H1 (cell line): ENCODE results near the gene PSMC3IP. TPM values are rescaled to one million over a fixed set of nuclear protein-coding genes. Genes with fewer than 3 reads are reported as not detected.
A peak's percentile ranks its signal among the peaks of the same experiment; 100 is the strongest.

Source experiments
- BACH1 ChIP-seq: IDR thresholded peaks from 2 replicates; pipeline ENCODE4 v1.6.1; 2012; ENCODE audit warnings: low read length, improper control_type of control experiment
- CEBPB ChIP-seq: IDR thresholded peaks from 2 replicates; pipeline ENCODE4 v1.6.1; 2012; ENCODE audit warnings: low read depth, low read length
- E2F6 ChIP-seq: IDR thresholded peaks from 2 replicates; pipeline ENCODE4 v1.6.1; 2012; ENCODE audit warnings: inconsistent platforms
- EZH2 ChIP-seq: fragments of 200-600 bp; sonication (generic); IDR thresholded peaks from 2 replicates; pipeline ENCODE4 v1.7.1; 2012; ENCODE audit warnings: low read depth, mild to moderate bottlenecking, moderate library complexity, low read length, inconsistent platforms; ENCODE audit not compliant: severe bottlenecking
- RNF2 ChIP-seq: fragments of 200-900, 300-1000 bp; sonication (generic); IDR thresholded peaks from 2 replicates; pipeline ENCODE4 v1.7.1; 2016; ENCODE audit warnings: borderline replicate concordance, low read depth, mild to moderate bottlenecking, antibody characterized with exemption, low read length; ENCODE audit not compliant: poor library complexity, severe bottlenecking; ENCODE audit errors: missing control alignments
- RXRA ChIP-seq: IDR thresholded peaks from 2 replicates; pipeline ENCODE4 v1.6.1; 2011; ENCODE audit warnings: low read depth, mild to moderate bottlenecking, low read length, moderate library complexity; ENCODE audit not compliant: insufficient read depth
- SAP30 ChIP-seq: fragments of 300-600 bp; sonication (generic); IDR thresholded peaks from 2 replicates; pipeline ENCODE4 v1.7.1; 2012; ENCODE audit warnings: low read length, moderate library complexity, mild to moderate bottlenecking, inconsistent platforms; ENCODE audit not compliant: insufficient read depth, insufficient replicate concordance
- SIN3A ChIP-seq, 2 experiments: IDR thresholded peaks in 1 of 2; conservative IDR thresholded peaks in 1 of 2; 2 replicates each; pipeline ENCODE4 v1.6.1; 2011 to 2012; ENCODE audit warnings: low read length in 2 of 2, improper control_type of control experiment in 1 of 2, low read depth in 1 of 2, mild to moderate bottlenecking in 1 of 2
- SIX5 ChIP-seq: IDR thresholded peaks from 2 replicates; pipeline ENCODE4 v1.6.1; 2011; ENCODE audit warnings: mild to moderate bottlenecking, low read depth, low read length
- SP2 ChIP-seq: IDR thresholded peaks from 2 replicates; pipeline ENCODE4 v1.6.1; 2012; ENCODE audit warnings: mild to moderate bottlenecking, low read length, inconsistent platforms
- TAF1 ChIP-seq: IDR thresholded peaks from 2 replicates; pipeline ENCODE4 v1.6.1; 2011; ENCODE audit warnings: mild to moderate bottlenecking, low read depth, low read length
- polyA plus RNA-seq, 7 experiments: library from polyadenylated mRNA; depleted of rRNA in 3 of 7; stranded (reverse) in 5 of 7; unstranded in 2 of 7; fragments of >200 nt in 5 of 7; fragments of 200-250 nt in 2 of 7; gene quantifications; 1 replicate in 5 of 7; 2 replicates in 1 of 7; 4 replicates in 1 of 7; pipeline versions ENCODE4 v1.2.1 to v1.2.3, GENCODE V29; 2011 to 2013; ENCODE audit warnings: missing spikeins in 2 of 7, mixed read lengths in 2 of 7
- total RNA-seq: library from RNA; stranded (reverse); fragmentation: NEBNext Ultra II Directional; extraction: Animal tissue kit (Norgen Biotek cat#: 25700); gene quantifications from 2 replicates; pipeline ENCODE4 v1.2.1, GENCODE V29; 2021

The PSMC3IP gene
- total and polyA plus RNA-seq, 2 of the 8 experiments (the other 6 are each of a cell fraction or from before 2014, with no cell fraction given) = 11.5 to 21.9 TPM

DNA sequence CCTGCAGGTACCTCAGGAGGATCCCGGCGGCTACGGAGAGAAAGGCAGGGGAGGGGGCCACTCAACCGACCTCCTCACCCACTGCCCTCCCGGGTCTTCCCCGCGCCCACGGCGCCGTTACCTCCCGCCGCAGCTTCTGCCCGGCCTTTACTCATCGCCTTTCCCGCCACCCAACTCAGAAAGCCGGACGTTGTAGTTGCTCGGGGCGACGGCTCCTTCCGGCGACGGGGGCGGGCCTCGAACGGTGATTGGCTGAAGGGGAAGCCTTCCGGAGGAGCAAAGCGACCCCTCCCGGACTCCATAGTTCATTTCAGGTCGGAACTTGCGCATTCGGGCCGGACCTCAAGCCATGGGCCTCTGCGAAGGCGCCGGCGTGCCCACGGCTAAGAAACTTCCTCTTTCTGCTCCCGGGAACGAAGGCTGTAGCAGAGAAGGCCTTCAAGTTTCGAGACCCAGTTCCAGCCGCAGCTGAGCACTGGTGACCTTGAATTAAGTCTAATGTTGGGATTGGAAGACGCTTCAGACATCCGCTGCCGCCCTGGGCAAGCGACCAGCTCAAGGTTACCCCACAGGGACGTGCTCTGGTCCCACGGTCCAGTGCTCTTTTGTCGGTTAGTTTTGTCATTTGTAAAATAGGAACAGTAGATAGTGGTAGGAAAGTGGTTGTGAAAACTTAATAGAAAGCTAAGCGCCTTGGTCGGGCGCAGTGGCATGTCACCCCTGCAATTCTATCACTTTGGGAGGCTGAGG is at the start of gene PSMC3IP (continued):
- peak; percentile 89 for TF ChIP-seq TAF1
- no peak for TF ChIP-seq EZH2
- TF ChIP-seq SIX5 = no peak
- no peak for TF ChIP-seq RNF2
- peak; percentile 24; the same call in 1 of the 2 replicates for TF ChIP-seq SP2
- TF ChIP-seq SAP30 = peak; percentile 28
- no peak for TF ChIP-seq RXRA
- no peak for TF ChIP-seq BACH1
- no peak for TF ChIP-seq CEBPB
- peak; percentile 67 to 88; a peak in 2 of 4 replicates for TF ChIP-seq SIN3A (conservative IDR thresholded peaks at IDR 0.05 in 1 of 2, IDR thresholded peaks at IDR 0.05 in 1 of 2; ENCODE audit: low read depth in 1 of 2, low read length in 2 of 2)
- peak; percentile 69 for TF ChIP-seq E2F6
